AG10803 (cell line): ENCODE data around the gene AAR2.

Source experiments
- DNase-seq: peaks from one replicate; pipeline ENCODE4 v3.0.0; 2010; ENCODE audit warnings: low read depth
- H3K4me3 ChIP-seq: 2 replicates; pipeline ENCODE4 v1.5.1; 2011; ENCODE audit warnings: mild to moderate bottlenecking, low read length, control low read depth
- TF ChIP-seq, protein P1 (sequence below): conservative IDR thresholded peaks from 2 replicates; pipeline ENCODE4 v1.5.1; 2011; ENCODE audit warnings: mild to moderate bottlenecking, low read length, control low read depth, inconsistent platforms

Gene AAR2

DNA sequence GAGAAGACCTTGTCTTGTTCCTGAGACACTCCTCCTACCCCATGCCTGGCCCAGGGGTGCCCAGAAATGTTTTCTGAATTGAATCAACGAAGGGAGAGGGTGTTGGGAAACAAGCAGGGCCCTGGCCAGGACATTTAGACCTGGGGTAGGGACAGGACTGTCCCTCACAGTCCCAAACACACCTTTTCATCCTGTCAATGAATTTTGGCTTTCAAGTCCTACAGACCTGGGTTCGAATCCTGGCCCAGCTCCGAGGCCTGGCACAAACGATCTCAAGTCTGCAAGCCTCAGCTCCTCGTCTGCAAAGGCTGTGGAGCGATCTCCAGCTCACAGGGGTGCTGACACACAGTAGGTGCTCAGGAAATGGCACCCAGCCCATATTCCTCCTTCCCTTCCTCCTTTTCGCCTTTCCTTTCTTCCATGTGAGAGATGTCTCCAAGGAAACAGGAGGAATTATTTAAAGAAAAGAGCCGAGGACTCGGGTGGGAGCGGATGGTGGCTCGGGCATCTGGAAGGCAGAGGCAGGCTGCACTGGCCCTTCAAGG lies 62.6 kb downstream of the AAR2 start:
- TF ChIP-seq, protein P1, sequence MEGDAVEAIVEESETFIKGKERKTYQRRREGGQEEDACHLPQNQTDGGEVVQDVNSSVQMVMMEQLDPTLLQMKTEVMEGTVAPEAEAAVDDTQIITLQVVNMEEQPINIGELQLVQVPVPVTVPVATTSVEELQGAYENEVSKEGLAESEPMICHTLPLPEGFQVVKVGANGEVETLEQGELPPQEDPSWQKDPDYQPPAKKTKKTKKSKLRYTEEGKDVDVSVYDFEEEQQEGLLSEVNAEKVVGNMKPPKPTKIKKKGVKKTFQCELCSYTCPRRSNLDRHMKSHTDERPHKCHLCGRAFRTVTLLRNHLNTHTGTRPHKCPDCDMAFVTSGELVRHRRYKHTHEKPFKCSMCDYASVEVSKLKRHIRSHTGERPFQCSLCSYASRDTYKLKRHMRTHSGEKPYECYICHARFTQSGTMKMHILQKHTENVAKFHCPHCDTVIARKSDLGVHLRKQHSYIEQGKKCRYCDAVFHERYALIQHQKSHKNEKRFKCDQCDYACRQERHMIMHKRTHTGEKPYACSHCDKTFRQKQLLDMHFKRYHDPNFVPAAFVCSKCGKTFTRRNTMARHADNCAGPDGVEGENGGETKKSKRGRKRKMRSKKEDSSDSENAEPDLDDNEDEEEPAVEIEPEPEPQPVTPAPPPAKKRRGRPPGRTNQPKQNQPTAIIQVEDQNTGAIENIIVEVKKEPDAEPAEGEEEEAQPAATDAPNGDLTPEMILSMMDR = no peak
- DNase-seq = no peak
- H3K4me3 ChIP-seq = no peak overlapping the region

DNA sequence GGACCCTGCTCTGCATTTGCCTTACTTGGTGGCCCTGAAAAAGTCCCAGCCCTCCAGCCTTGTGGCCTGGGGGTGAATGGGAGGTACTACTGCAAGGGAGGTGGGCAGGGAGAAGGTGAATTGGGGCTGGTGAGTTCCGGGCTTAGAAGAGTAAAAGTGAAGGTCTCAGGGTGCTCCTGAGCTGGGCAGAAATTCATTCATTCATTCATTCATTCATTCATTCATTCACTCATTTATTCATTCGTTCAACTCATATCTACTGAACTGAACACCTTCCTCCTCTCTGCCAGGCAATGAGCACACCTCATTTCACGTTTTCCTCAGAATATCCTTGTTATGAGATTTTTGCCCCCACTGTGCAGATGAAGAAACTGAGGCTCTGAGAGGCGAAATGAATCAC lies 63.2 kb downstream of the AAR2 start:
- TF ChIP-seq, protein P1 = no peak
- DNase-seq = no peak
- H3K4me3 ChIP-seq = no peak overlapping the region

- DNase-seq = no peak
- no peak overlapping the region for H3K4me3 ChIP-seq
- TF ChIP-seq, protein P1 = no peak
Measured at GRCh38 chr20:36301359-36302119, 65.3 kb downstream of the AAR2 start.

DNA sequence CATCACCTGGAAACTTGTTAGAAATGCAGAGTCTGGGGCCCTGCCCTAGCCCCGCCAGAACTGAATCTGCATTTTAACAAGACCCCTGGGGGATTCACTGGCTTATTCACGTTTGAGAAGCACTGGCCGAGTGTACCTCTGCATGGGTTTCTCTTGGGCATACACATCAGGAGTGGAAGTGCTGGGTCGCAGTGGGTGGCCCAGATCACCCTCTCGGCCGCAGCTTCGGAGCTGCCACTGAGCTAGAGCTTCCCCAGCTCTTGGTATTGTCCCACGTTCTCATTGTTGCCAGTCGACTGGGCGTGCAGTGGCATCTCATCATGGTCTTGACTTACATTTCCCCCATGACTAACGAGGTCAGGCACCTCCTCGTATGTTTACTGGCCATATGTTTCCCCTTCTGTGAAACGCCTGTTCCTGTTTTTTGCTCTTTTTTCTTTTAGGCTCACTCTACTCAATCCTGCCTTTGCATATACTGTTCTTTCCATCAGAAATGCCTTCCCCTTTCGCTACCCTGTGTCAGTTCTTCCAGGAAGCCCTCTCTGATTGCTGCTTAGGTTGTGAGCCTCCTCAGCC lies 66.8 kb downstream of the AAR2 start:
- DNase-seq = no peak
- TF ChIP-seq, protein P1 = no peak

GRCh38 chr20:36303831-36304230 lies 67.6 kb downstream of the AAR2 start:
- DNase-seq = no peak
- TF ChIP-seq, protein P1 = no peak
- H3K4me3 ChIP-seq = no peak overlapping the region

More for the DNA sequence above, 66.8 kb downstream of the AAR2 start:
- H3K4me3 ChIP-seq = no peak overlapping the region

GRCh38 chr20:36304786-36305495 lies 68.7 kb downstream of the AAR2 start:
- no peak overlapping the region for H3K4me3 ChIP-seq
- no peak for DNase-seq
- TF ChIP-seq, protein P1 = no peak
